NCI-H1092 treated with DMSO at 0.1 percent for 48 hours (cell line): ENCODE measurements around the gene DSC3.

ENCODE experiments used
- DNase-seq: peaks from one replicate; lab custom pipeline; 2025; lab: John Stamatoyannopoulos, UW

DSC3 gene

GRCh38 chr18:30971338-30971956, 71.1 kb downstream of the DSC3 start:
- DNase-seq: peak; percentile 69

GRCh38 chr18:30970196-30970816, 72.2 kb downstream of the DSC3 start:
- DNase-seq: peak; percentile 52

- no peak for DNase-seq
Observed at GRCh38 chr18:30969670-30970170, 72.8 kb downstream of the DSC3 start.

GRCh38 chr18:30967701-30968100, 74.8 kb downstream of the DSC3 start:
- DNase-seq: no peak

GRCh38 chr18:30965237-30965636, 77.3 kb downstream of the DSC3 start:
- no peak for DNase-seq

GRCh38 chr18:30960661-30961060, 81.9 kb downstream of the DSC3 start:
- no peak for DNase-seq

GRCh38 chr18:30957066-30957465, 85.5 kb downstream of the DSC3 start:
- DNase-seq: no peak

- DNase-seq: no peak
Observed at GRCh38 chr18:30954262-30954661, 88.3 kb downstream of the DSC3 start.

- no peak for DNase-seq
Observed at GRCh38 chr18:30945761-30946160, 96.8 kb downstream of the DSC3 start.

GRCh38 chr18:30944773-30945417, 97.6 kb downstream of the DSC3 start:
- no peak for DNase-seq

- DNase-seq: no peak
Observed at GRCh38 chr18:30940952-30941539, 101.5 kb downstream of the DSC3 start.
